IMR-90 (cell line): Measurements from ENCODE around the gene TIPARP. TPM values are rescaled to one million over a fixed set of nuclear protein-coding genes. Genes with fewer than 3 reads are reported as not detected.

Source experiments
- ATAC-seq: fragments of 200-7000 bp; cut with Tn5 transposase; 2 replicates; pipeline ENCODE4 v1.9.1; 2020; ENCODE audit warnings: low read depth, mild to moderate bottlenecking, moderate library complexity
- BruUV-seq: library from RNA; stranded (reverse); fragments of 400-500 nt; replicated peaks from 2 replicates; lab custom pipeline; 2021; lab: Mats Ljungman, UMichigan
- CTCF ChIA-PET: fragments of 300-600 bp; formaldehyde crosslinking; extraction: SDS; loops from one replicate; lab custom pipeline; 2021; ENCODE audit warnings: antibody characterized with exemption; lab: Yijun Ruan, JAX
- POLR2A ChIA-PET: fragments of 300-600 bp; sonication (Branson Sonifier 250); formaldehyde crosslinking; loops from one replicate; lab custom pipeline; 2022; ENCODE audit warnings: antibody characterized with exemption; ENCODE audit not compliant: unreplicated experiment; lab: Charles Lee
- DNase-seq: peaks from one replicate; pipeline ENCODE4 v3.0.0; 2013
- H2AFZ ChIP-seq: replicated peaks from 2 replicates; pipeline ENCODE3; 2013; ENCODE audit warnings: low read length, mild to moderate bottlenecking; ENCODE audit not compliant: poor library complexity
- H2AK5ac ChIP-seq: 2 replicates; pipeline ENCODE4 v1.6.1; 2013; ENCODE audit warnings: low read depth, low read length, inconsistent platforms
- H2AK9ac ChIP-seq: replicated peaks from 2 replicates; pipeline ENCODE3; 2013; ENCODE audit warnings: mild to moderate bottlenecking, low read depth, low read length, moderate library complexity; ENCODE audit not compliant: poor library complexity
- H2BK120ac ChIP-seq: 2 replicates; pipeline ENCODE4 v1.6.1; 2013; ENCODE audit warnings: low read depth, low read length, inconsistent platforms
- H2BK15ac ChIP-seq: 3 replicates; pipeline ENCODE4 v1.6.1; 2013; ENCODE audit warnings: low read depth, low read length, inconsistent platforms
- H2BK20ac ChIP-seq: 2 replicates; pipeline ENCODE4 v1.6.1; 2013; ENCODE audit warnings: low read depth, mild to moderate bottlenecking, inconsistent platforms, low read length, moderate library complexity
- H2BK5ac ChIP-seq: 2 replicates; pipeline ENCODE4 v1.6.1; 2013; ENCODE audit warnings: mild to moderate bottlenecking, low read depth, low read length, inconsistent platforms; ENCODE audit not compliant: poor library complexity, severe bottlenecking
- H3K14ac ChIP-seq: replicated peaks from 2 replicates; pipeline ENCODE4 v1.6.1; 2013; ENCODE audit warnings: low read depth, low read length, inconsistent platforms
- H3K18ac ChIP-seq: 2 replicates; pipeline ENCODE4 v1.6.1; 2013; ENCODE audit warnings: low read depth, low read length, control low read depth
- H3K23ac ChIP-seq: 2 replicates; pipeline ENCODE4 v1.6.1; 2013; ENCODE audit warnings: low read depth, low read length, inconsistent platforms
- H3K27ac ChIP-seq: 2 replicates; pipeline ENCODE4 v1.5.1; 2013; ENCODE audit warnings: mild to moderate bottlenecking, control low read depth, low read length; ENCODE audit not compliant: insufficient read depth
- H3K27me3 ChIP-seq: 2 replicates; pipeline ENCODE4 v1.6.1; 2013; ENCODE audit warnings: low read length; ENCODE audit not compliant: control insufficient read depth, insufficient read depth
- H3K36me3 ChIP-seq: 2 replicates; pipeline ENCODE4 v1.6.1; 2013; ENCODE audit warnings: low read length, mixed read lengths; ENCODE audit not compliant: control insufficient read depth, insufficient read depth
- H3K4ac ChIP-seq: 2 replicates; pipeline ENCODE4 v1.6.1; 2013; ENCODE audit warnings: low read depth, low read length, inconsistent platforms
- H3K4me1 ChIP-seq: 2 replicates; pipeline ENCODE4 v1.6.1; 2013; ENCODE audit warnings: low read length, mixed read lengths; ENCODE audit not compliant: control insufficient read depth, insufficient read depth
- H3K4me2 ChIP-seq: 2 replicates; pipeline ENCODE4 v1.6.1; 2013; ENCODE audit warnings: low read depth, mild to moderate bottlenecking, control low read depth, low read length, moderate library complexity
- H3K4me3 ChIP-seq: 2 replicates; pipeline ENCODE4 v1.5.1; 2013; ENCODE audit warnings: low read depth, mild to moderate bottlenecking, control low read depth, low read length, moderate library complexity; ENCODE audit not compliant: insufficient read depth
- H3K56ac ChIP-seq: 2 replicates; pipeline ENCODE4 v1.6.1; 2013; ENCODE audit warnings: low read length, inconsistent platforms; ENCODE audit not compliant: insufficient read depth; ENCODE audit errors: extremely low read depth
- H3K79me1 ChIP-seq, 2 experiments: 2 replicates each; pipeline ENCODE4 v1.6.1; 2013; ENCODE audit warnings: low read length in 2 of 2, inconsistent platforms in 1 of 2, low read depth in 1 of 2
- H3K9ac ChIP-seq: 2 replicates; pipeline ENCODE4 v1.6.1; 2013; ENCODE audit warnings: low read depth, low read length, control low read depth
- H3K9me1 ChIP-seq: 2 replicates; pipeline ENCODE4 v1.6.1; 2013; ENCODE audit warnings: low read length, inconsistent platforms; ENCODE audit not compliant: insufficient read depth
- H3K9me3 ChIP-seq: 2 replicates; pipeline ENCODE4 v1.6.1; 2013; ENCODE audit warnings: low read length; ENCODE audit not compliant: control insufficient read depth, insufficient read depth
- H4K20me1 ChIP-seq: 2 replicates; pipeline ENCODE4 v1.6.1; 2013; ENCODE audit warnings: low read length, inconsistent platforms; ENCODE audit not compliant: insufficient read depth
- H4K5ac ChIP-seq: 2 replicates; pipeline ENCODE4 v1.6.1; 2013; ENCODE audit warnings: mild to moderate bottlenecking, low read depth, low read length, control low read depth
- H4K8ac ChIP-seq, 2 experiments: 2 replicates each; pipeline ENCODE4 v1.6.1; 2013; ENCODE audit warnings: low read depth in 2 of 2, low read length in 2 of 2, control low read depth in 1 of 2, inconsistent platforms in 1 of 2
- H4K91ac ChIP-seq: 2 replicates; pipeline ENCODE4 v1.6.1; 2013; ENCODE audit warnings: low read depth, low read length, inconsistent platforms; ENCODE audit not compliant: insufficient read depth
- BHLHE40 ChIP-seq: fragments of 150-350 bp; IDR thresholded peaks from 2 replicates; pipeline ENCODE4 v1.6.1; 2016; ENCODE audit warnings: mild to moderate bottlenecking, low read depth, low read length
- CEBPB ChIP-seq: IDR thresholded peaks from 2 replicates; pipeline ENCODE4 v1.6.1; 2012; ENCODE audit warnings: low read depth, low read length, improper control_type of control experiment
- ELK1 ChIP-seq: fragments of 150-350 bp; IDR thresholded peaks from 2 replicates; pipeline ENCODE4 v1.6.1; 2016; ENCODE audit warnings: low read depth, mild to moderate bottlenecking, low read length, moderate library complexity, borderline replicate concordance
- FOS ChIP-seq: fragments of 150-350 bp; IDR thresholded peaks from 2 replicates; pipeline ENCODE4 v1.6.1; 2016; ENCODE audit warnings: low read depth, low read length
- MAFK ChIP-seq: IDR thresholded peaks from 2 replicates; pipeline ENCODE4 v1.6.1; 2012; ENCODE audit warnings: low read depth, low read length, improper control_type of control experiment
- MXI1 ChIP-seq: IDR thresholded peaks from 2 replicates; pipeline ENCODE4 v1.6.1; 2012; ENCODE audit warnings: low read depth, mild to moderate bottlenecking, low read length, moderate library complexity, borderline replicate concordance
- POLR2A ChIP-seq: IDR thresholded peaks from 2 replicates; pipeline ENCODE4 v1.6.1; 2012; ENCODE audit warnings: mild to moderate bottlenecking, low read depth, low read length
- RCOR1 ChIP-seq: IDR thresholded peaks from 2 replicates; pipeline ENCODE4 v1.6.1; 2012; ENCODE audit warnings: mild to moderate bottlenecking, low read length, improper control_type of control experiment; ENCODE audit not compliant: insufficient replicate concordance
- RFX5 ChIP-seq: IDR thresholded peaks from 2 replicates; pipeline ENCODE4 v1.8.0; 2012; ENCODE audit warnings: low read depth, mild to moderate bottlenecking, low read length, moderate library complexity
- WGBS, 2 experiments: methylation state at CpG; one replicate each; pipeline versions ENCODE4 v1.1.5 to v1.1.7; 2013; ENCODE audit warnings: missing lambda C conversion rate in 2 of 2; ENCODE audit not compliant: insufficient read length in 1 of 2; ENCODE audit errors: extremely low coverage in 2 of 2; 5-methylcytosine and 5-hydroxymethylcytosine counted together
- dilution Hi-C: fragments of 300-500 bp; cut with HindIII; formaldehyde crosslinking; loops from one replicate; pipeline ENCODE4 v1.14.3; 2018; ENCODE audit warnings: low sequenced_read_pairs; ENCODE audit not compliant: unreplicated experiment
- in situ Hi-C: fragments of 300-500 bp; cut with MboI; formaldehyde crosslinking; loops from 3 replicates; pipeline ENCODE4 v1.14.3; 2019; ENCODE audit warnings: low sequenced_read_pairs, inconsistent platforms, mixed read lengths
- intact Hi-C: fragments of 100-400 bp; cut with micrococcal nuclease; formaldehyde crosslinking; loops from 2 replicates; pipeline ENCODE4 v1.10.0; 2022
- polyA plus RNA-seq, 3 experiments: library from polyadenylated mRNA; depleted of rRNA; stranded (reverse); fragments of >200 nt; gene quantifications; 2 replicates each; pipeline ENCODE4 v1.2.3, GENCODE V29; 2012; ENCODE audit warnings: low replicate concordance in 1 of 3
- total RNA-seq: library from RNA; depleted of rRNA; stranded (reverse); fragments of >200 nt; gene quantifications from 2 replicates; pipeline ENCODE4 v1.2.3, GENCODE V29; 2012

Gene TIPARP
- total and polyA plus RNA-seq, 2 of the 4 experiments (the other 2 are of a cell fraction): 12.6 to 70.8 TPM

- Histone ChIP-seq H3K9me1 (peaks cover 4% of the 10 kb centered on the region; the same call in 1 of the 2 replicates), H3K9me3 (no peaks in the 10 kb centered on the region), H2AK9ac (no peak overlapping the region), H3K18ac (no peak overlapping the region), H4K8ac (no peak overlapping the region), H4K5ac (no peak overlapping the region), H2AK5ac (no peak overlapping the region), H3K27me3 (no peaks in the 10 kb centered on the region), H3K4me1 (no peaks in the 10 kb centered on the region), H3K4me3 (no peak overlapping the region), H4K91ac (no peak overlapping the region), H2BK20ac (no peak overlapping the region), H3K27ac (no peak overlapping the region), H3K9ac (no peak overlapping the region), H4K20me1 (no peaks in the 10 kb centered on the region), H3K4ac (no peak overlapping the region), H3K14ac (no peak overlapping the region), H3K79me1 (peaks cover 9 to 22% of the 10 kb centered on the region in 2 experiments), H3K4me2 (no peak overlapping the region), H3K56ac (no peak overlapping the region), H2BK5ac (no peak overlapping the region), H2AFZ (no peak overlapping the region), H2BK120ac (no peak overlapping the region), H2BK15ac (no peak overlapping the region), H3K36me3 (peaks cover 6% of the 10 kb centered on the region; the same call in 1 of the 2 replicates), H3K23ac (no peak overlapping the region)
- TF ChIP-seq POLR2A (0 out of 2 replicates have a peak, but pooled peaks have one; percentile 25), RFX5 (no peak), MXI1 (no peak), ELK1 (no peak), BHLHE40 (no peak), MAFK (no peak), CEBPB (peak; percentile 51), FOS (no peak), RCOR1 (no peak)
- in situ Hi-C loops (no loop called here), intact Hi-C loops (no loop called here), dilution Hi-C loops (no loop called here)
- ATAC-seq (no peak), DNase-seq (no peak)
- no TSS peak for BruUV-seq
- ChIA-PET CTCF (no interaction called here), POLR2A (no interaction called here)
- no CpG with 5 or more reads among the region's 6 CpGs for WGBS, 2 experiments
Observed at GRCh38 chr3:156716105-156716862, 41.9 kb downstream of the TIPARP start.
